Astrocyte of the cerebellum (primary cell): ENCODE data around the gene ARHGAP12.
"Not testable (repeated sequence)": the region's sequence is repeated elsewhere in the genome, so short reads cannot be mapped to it uniquely, and the experiment has no call there.

Experiments used
- DNase-seq: peaks from one replicate; pipeline ENCODE4 v3.0.0-alpha.2; 2011; ENCODE audit warnings: low read depth
- H3K4me3 ChIP-seq: 2 replicates; pipeline ENCODE4 v1.5.1; 2011; ENCODE audit warnings: mild to moderate bottlenecking, low read depth, low read length, moderate library complexity
- in situ Hi-C: cut with HindIII; loops from 2 replicates; pipeline ENCODE4 v1.10.0; 2017; ENCODE audit warnings: low sequenced_read_pairs
- TF ChIP-seq, protein P1 (sequence below): IDR thresholded peaks from 2 replicates; pipeline ENCODE4 v1.5.1; 2012; ENCODE audit warnings: low read length, low read depth, moderate library complexity, mild to moderate bottlenecking; ENCODE audit errors: missing control alignments

ARHGAP12 gene

DNA sequence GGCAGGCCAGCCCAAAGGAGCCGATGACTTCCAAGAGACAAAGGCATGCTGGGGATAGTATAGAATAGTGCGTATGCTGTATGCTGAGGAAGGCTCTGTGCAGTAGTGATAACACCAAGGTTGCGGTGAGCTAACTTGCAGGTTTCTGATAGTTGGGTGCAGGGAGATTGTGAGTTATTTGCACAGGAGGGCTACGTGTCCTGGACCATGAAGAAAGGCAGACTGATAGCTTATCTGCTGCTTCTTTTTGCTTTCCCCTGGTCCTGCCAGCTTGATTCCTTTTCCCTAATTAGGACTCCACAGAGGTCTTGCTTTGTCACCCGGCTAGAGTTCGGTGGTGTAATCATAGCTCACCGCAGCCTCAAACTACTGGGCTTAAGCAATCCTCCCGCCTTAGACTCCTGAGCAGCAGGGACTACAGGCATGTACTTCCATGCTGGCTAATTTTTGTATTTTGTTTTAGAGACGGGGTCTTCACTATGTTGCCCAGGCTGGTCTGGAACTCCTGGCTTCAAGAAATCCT lies 43.9 kb upstream of the ARHGAP12 start:
- in situ Hi-C loops: no loop called here
- no peak for DNase-seq
- TF ChIP-seq, protein P1, sequence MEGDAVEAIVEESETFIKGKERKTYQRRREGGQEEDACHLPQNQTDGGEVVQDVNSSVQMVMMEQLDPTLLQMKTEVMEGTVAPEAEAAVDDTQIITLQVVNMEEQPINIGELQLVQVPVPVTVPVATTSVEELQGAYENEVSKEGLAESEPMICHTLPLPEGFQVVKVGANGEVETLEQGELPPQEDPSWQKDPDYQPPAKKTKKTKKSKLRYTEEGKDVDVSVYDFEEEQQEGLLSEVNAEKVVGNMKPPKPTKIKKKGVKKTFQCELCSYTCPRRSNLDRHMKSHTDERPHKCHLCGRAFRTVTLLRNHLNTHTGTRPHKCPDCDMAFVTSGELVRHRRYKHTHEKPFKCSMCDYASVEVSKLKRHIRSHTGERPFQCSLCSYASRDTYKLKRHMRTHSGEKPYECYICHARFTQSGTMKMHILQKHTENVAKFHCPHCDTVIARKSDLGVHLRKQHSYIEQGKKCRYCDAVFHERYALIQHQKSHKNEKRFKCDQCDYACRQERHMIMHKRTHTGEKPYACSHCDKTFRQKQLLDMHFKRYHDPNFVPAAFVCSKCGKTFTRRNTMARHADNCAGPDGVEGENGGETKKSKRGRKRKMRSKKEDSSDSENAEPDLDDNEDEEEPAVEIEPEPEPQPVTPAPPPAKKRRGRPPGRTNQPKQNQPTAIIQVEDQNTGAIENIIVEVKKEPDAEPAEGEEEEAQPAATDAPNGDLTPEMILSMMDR: no peak
- H3K4me3 ChIP-seq: no peak overlapping the region

DNA sequence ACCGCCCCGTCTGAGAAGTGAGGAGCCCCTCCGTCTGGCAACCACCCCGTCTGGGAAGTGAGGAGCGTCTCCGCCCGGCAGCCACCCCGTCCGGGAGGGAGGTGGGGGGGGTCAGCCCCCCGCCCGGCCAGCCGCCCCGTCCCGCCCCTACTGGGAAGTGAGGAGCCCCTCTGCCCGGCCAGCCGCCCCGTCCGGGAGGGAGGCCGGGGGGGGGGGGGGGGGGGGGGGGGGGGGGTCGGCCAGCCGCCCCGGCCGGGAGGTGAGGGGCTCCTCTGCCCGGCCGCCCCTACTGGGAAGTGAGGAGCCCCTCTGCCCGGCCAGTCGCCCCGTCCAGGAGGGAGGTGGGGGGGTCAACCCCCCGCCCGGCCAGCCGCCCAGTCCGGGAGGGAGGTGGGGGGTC lies 41.2 kb upstream of the ARHGAP12 start:
- H3K4me3 ChIP-seq, in situ Hi-C loops, DNase-seq: not testable (repeated sequence)

DNA sequence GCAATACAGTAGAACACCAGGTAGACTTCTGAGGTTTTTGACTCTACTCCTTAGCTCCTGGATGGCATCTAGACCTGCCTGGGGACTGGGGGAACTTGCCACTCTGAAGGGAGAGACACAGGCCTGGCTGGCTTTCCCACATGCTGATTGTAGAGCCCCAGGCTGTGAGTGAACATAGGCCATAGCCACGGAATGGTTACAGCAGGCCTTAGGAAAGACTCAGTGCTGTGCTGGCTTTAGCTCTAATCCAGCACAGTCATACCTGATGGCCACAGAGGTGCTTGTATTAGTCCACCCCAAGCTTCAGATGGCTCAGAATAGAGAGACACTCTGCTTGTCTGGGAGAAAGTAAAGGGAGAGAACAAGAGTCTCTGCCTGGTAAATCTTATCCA lies 35.0 kb upstream of the ARHGAP12 start:
- TF ChIP-seq, protein P1: no peak
- H3K4me3 ChIP-seq: no peak overlapping the region
- in situ Hi-C loops: loop anchor here (5.0 kb wide), 1 partner anchor 101 kb away; no protein-coding TSS in a partner anchor
- DNase-seq: no peak

DNA sequence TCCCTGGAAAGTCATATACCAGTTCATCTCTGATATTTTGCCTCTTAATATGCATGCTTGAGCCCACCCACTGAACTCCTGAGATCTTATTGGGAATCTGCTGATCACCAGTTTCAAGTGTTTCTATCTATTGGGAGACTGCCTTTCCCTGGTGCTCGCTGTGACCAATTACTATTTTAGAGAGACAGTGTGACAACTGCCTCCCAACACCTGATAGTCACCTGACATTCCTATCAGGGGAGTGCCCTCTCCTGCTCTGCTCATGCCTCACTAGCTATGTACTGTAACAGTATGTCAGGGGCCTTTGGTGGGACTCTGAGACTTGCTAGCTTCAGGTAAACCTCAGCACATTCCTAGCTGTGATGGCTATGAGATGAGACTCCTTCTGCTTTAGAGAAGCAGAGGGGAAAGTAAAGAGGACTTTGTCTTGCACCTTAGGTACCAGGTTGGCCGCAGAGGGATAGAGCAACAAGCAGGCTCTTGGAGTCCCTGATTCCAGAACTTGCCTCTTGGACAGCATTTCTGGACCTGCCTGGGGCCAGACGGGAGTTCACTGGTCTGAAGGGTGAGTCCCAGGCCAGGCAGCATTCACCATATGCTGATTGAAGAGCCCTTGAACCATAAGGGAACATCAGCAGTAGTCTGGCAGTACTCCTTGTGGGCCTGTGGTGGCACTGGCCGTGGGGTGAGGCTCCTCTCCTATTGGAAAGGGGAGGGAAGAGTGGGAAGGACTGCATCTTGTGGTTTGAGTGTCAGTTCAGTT lies 34.4 kb upstream of the ARHGAP12 start:
- in situ Hi-C loops: loop anchor here (5.0 kb wide), 1 partner anchor 101 kb away; no protein-coding TSS in a partner anchor
- no peak for DNase-seq
- H3K4me3 ChIP-seq: no peak overlapping the region
- TF ChIP-seq, protein P1: no peak

DNA sequence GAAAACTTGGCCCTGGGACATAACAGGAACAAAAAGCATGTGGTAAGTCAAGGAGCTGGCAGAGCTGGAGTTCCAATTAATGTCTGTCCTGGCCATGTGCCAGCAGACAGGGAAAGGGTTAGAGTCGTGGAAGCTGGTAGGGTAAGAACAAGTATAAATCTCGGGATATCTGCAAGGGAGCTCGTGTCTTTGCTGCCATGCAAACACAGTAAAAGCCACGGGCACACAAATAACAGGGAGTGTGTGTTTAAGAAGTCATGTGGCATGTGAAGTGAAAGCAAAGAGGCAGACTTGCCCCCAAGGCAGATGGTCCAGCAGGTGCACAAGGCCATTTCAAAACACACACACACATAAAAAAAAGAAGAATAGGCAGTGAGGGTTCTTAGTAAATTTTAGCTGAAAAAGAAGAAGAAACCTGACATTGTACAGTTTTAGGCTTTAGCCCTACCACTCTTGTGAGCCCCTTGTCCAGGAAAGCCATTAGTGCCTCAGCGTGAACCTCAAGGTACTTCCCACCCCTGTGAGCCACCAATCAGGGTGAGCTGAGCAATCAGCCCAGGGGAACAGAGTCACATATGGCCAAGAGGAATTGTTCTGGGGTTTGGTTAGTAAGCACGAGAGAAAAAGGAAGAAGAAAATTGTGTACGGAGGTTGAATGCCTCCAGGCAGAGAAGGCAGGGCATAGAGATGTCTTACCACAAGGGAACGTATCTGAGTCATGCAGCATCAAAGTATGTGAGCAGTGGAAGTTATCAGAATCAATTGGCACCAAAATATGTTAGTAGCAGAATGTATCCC lies 32.8 kb upstream of the ARHGAP12 start:
- H3K4me3 ChIP-seq: no peak overlapping the region
- no peak for DNase-seq
- TF ChIP-seq, protein P1: no peak
- in situ Hi-C loops: loop anchor here (5.0 kb wide), 1 partner anchor 99 kb away; no protein-coding TSS in a partner anchor

DNA sequence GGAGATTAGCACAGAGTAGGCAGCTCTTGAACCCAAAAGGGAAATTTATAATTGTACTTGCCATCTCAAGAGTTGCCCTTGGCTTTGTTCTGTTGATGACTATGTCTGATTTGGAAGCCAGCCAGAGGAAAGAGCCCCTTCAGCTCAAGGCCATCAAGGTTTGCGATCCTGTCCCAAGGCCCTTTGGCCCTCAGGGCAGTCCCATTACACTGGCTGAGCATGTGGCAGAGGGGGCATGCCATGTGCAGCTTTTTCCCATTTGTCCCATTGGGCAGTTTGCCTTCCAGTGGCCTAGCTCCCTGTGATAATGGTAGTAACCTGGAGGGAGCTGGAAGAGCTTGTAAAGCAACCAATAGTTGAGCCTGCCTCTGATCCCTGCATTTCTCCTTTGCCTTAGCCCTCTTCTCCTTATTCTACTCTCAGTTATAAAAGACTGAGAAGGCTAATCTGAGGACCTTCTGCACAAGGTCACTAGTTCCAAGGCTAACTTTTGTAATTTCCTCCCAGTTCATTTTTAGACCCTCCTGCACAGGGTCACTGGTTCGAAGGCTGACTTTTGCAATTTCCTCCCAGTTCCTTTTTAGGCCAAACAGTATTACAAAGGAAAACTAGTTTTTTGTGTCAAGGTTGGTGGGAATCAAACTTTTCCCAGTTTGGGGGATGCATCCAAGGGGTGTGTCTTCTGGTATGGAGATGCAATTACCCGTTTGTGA lies 31.0 kb upstream of the ARHGAP12 start:
- no peak for DNase-seq
- in situ Hi-C loops: loop anchor here (5.0 kb wide), 1 partner anchor 97 kb away; no protein-coding TSS in a partner anchor
- TF ChIP-seq, protein P1: no peak
- H3K4me3 ChIP-seq: no peak overlapping the region
